LNCaP clone FGC (cell line): ENCODE results near the gene GALNT9.

ENCODE experiments used
- DNase-seq: peaks from one replicate; pipeline ENCODE4 v3.0.0-alpha.2; 2011; ENCODE audit warnings: low read depth
- H3K4me3 ChIP-seq: 2 replicates; pipeline ENCODE4 v1.5.1; 2011; ENCODE audit warnings: mild to moderate bottlenecking, low read depth, low read length, control low read depth
- TF ChIP-seq, protein P1 (sequence below): IDR thresholded peaks from 2 replicates; pipeline ENCODE4 v1.5.1; 2012; ENCODE audit warnings: mild to moderate bottlenecking; ENCODE audit not compliant: control insufficient read depth, insufficient read depth; ENCODE audit errors: extremely low read depth

The GALNT9 gene

DNA sequence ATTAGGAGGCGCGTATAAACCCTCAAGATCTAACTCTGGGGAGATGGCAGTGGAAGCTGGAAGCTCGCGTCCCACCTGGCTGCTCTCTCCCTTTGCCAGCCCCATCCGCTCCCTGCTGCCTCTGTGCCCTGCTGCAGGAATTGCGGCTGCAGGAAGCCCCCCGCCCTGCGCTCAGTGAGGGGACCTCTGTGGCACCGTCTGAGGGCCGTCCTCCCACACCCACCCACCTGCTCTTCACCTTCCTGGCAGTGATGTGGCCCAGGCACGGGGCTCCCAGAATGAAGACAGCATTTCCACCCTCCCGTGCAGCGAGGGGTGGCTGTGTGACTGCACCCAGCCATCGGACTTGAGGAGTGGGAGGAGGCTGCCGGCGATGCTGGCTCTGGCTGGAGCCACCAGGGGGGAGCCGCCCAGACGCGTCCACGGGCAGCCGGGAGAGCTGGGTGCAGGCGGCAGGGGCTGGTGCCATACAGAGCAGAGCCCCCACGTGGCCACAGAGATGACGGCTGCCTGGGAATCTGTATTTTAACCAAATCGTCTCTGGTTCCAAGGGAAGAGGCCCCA is 28.3 kb upstream of the GALNT9 start:
- no peak overlapping the region for H3K4me3 ChIP-seq
- TF ChIP-seq, protein P1, sequence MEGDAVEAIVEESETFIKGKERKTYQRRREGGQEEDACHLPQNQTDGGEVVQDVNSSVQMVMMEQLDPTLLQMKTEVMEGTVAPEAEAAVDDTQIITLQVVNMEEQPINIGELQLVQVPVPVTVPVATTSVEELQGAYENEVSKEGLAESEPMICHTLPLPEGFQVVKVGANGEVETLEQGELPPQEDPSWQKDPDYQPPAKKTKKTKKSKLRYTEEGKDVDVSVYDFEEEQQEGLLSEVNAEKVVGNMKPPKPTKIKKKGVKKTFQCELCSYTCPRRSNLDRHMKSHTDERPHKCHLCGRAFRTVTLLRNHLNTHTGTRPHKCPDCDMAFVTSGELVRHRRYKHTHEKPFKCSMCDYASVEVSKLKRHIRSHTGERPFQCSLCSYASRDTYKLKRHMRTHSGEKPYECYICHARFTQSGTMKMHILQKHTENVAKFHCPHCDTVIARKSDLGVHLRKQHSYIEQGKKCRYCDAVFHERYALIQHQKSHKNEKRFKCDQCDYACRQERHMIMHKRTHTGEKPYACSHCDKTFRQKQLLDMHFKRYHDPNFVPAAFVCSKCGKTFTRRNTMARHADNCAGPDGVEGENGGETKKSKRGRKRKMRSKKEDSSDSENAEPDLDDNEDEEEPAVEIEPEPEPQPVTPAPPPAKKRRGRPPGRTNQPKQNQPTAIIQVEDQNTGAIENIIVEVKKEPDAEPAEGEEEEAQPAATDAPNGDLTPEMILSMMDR = no peak
- no peak for DNase-seq

DNA sequence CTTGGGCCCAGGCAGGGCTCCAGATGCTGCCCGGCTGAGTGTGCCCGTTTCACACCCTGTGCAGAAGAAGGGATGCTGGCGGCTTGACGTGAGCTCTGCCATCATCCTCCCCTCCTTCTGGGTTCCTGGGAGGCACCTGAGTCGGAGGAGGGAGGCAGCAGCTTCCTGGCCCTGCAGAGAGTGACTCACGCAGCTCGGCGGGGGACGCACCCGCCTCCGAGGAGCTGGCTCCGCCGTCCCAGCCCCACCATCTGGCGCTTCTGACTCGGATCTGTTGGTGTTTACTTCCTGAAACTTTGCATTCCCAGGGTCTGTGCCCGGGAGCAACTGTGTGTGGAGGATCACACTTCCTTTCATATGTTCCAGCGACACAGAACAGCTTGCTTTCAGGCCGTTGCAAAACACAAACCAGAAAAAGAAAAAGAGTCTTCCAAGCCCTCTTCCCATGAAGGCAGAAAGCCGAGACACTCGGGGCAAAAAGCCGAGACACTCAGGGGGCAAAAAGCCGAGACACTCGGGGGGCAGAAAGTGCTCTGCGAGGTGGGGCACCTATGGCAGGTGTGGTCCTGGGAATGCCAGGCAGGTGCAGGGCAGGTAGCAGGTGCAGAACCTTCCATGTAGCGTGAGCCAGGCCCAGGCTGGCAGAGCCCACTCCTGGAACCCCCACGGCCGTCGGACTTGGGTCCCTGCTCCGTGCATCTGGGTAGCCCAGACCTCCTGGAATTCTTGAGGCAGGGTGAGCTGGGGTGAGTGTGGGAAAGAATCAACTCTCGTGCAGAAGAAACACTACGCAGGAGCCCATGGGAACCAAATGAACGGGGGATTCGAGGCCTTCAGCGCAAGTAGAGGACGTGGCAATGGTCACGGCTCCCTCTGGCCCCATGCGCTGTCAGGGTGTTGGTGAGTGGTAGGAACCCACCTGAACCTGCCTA is 27.6 kb upstream of the GALNT9 start:
- H3K4me3 ChIP-seq = no peak overlapping the region
- TF ChIP-seq, protein P1 = no peak
- DNase-seq = no peak

DNA sequence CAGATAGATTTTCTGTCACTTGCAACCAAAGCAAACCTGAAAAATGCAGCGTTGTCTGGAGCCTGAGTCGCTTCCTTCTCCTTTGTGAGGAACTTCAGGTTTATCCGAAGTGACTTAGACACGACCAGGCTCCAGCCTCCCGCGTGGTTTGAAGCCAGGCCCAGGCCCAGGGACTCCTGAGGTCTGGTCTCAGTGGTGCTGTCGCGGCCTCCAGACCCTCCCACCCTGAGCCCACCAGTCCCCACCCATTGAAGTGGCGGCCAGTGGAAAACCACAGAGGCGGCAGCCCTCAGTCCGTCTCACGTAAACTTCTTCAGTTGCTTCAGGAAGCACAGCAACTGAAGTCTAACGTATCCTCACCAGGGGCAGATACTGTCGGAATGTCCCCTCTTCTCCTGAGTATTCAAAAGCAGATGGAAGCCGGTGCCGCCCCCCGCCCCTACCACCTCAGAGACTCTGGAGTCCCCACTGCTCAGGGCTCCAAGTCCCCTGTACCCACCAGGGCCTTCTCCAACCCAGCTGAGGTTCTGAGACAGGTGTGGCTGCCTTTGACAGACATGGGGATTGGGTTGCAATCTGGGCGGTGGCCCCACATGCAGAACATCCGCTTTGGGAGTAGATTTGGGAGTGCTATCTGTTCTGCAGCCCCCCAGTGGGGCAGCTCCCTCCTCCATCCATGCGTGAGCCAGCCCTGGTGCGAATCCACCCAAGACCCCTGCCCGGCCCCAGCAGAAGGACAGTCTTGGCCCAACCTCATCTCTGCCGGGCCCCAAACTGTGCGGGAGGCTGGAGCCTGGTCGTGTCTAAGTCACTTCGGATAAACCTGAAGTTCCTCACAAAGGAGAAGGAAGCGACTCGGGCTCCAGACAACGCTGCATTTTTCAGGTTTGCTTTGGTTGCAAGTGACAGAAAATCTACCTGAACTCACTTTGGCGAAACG is 26.6 kb upstream of the GALNT9 start:
- TF ChIP-seq, protein P1 = no peak
- H3K4me3 ChIP-seq = no peak overlapping the region
- no peak for DNase-seq

DNA sequence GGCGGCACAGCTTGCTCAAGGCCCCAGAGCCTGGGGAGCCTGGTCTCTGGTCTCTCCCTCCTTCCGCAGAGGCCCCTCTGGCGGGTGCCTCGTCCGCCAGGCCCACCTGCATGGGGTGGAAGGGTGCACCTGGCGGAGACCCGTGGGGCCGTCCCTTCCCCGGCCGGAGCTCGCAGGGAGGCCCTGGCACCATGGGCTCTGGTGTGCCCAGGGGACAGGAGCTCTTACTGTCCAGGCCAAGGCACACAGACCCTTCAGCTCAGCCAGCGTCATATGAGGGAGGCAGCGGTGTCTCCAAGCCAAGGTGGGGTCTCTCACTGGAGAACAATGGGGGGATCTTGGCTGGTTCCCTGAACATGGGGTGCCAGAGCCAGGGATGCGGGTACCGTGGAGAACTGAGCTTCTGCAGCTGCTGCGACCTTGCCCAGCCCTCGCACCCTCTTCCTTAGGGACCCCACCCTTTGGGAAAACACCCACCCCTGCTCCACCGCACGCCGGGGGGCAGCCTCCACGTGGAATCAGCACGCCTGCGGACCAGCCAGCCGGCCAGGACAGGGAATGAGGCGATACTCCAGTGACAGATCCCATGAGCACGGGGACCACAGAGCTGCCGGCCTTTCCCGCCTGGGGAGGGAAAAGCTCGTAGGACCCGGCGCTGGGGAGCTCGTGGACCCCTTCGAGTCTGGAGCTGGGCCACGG is 25.7 kb upstream of the GALNT9 start:
- no peak overlapping the region for H3K4me3 ChIP-seq
- TF ChIP-seq, protein P1 = no peak
- DNase-seq = no peak

DNA sequence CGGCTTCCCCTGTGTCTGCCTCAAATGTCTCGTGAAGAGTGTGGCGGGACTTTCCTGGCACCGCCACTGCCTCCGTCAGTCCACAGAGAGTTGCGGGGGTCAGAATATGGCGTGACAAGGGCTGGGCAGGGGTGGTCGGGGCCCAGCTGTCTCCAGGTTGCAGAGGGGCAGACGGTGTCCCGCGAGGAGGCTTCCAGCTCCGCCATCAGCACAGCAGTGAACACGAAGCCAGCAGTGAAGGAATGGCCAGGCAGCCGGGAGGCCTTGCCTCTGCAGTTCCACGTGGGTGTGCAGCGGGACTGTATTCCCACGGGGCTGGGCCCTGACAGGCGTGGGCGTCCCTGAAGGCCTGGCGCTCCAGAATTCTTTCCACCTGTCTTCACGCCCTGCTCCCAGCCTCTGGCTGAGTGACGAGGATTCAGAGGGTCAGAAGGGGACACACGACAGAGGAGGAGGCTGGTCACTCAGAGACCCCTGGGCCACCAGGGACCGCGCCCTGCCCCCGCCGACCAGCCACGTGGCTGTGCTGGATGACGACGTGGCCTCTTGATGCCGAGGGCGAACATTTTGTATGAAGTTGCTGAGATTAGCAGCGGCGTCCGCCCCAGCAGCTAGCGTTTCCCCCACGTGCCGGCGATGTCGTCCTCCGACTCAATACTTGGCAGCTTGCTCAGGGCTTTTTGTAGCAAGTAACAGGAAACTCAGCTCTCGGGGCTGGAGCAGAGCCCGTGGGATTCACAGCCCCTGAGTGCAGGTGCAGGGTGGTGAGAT is 25.0 kb upstream of the GALNT9 start:
- no peak for DNase-seq
- TF ChIP-seq, protein P1 = no peak
- H3K4me3 ChIP-seq = no peak overlapping the region
